OCI-LY7 (cell line): ENCODE data around the gene SPNS2.

Source experiments
- CTCF ChIP-seq: fragments of 200-600 bp; sonication (generic); conservative IDR thresholded peaks from 2 replicates; pipeline ENCODE4 v1.5.1; 2014; ENCODE audit warnings: mild to moderate bottlenecking, antibody characterized with exemption, low read length, moderate library complexity, mixed read lengths
- EZH2phosphoT487 ChIP-seq: fragments of 200-600 bp; sonication (generic); IDR thresholded peaks from 2 replicates; pipeline ENCODE4 v1.6.1; 2018; ENCODE audit warnings: low read depth, borderline replicate concordance, mild to moderate bottlenecking, mixed run types, antibody characterized with exemption, low read length, moderate library complexity, mixed read lengths

- TF ChIP-seq CTCF, result no peak
- no peak for TF ChIP-seq EZH2phosphoT487
These were observed 88.5 kb downstream of the SPNS2 start for GRCh38 chr17:4587195-4587594.
